Liver (tissue), 9 donors: Measurements from ENCODE around the gene CPED1. TPM values are rescaled to one million over a fixed set of nuclear protein-coding genes. Genes with fewer than 3 reads are reported as not detected.

Source experiments
- DNase-seq: peaks from one replicate; pipeline ENCODE4 v3.0.0-alpha.2; 2017; ENCODE audit warnings: low spot score
- H3K27ac ChIP-seq, 2 donors: one replicate each; pipeline ENCODE4 v1.7.0; 2013; ENCODE audit warnings: inconsistent platforms in 2 of 2, low read length in 2 of 2, control low read depth in 1 of 2, low read depth in 1 of 2, mild to moderate bottlenecking in 1 of 2
- H3K27me3 ChIP-seq, 4 donors: one replicate each; pipeline versions ENCODE4 v1.6.1 to v1.7.0; 2013; ENCODE audit warnings: low read length in 3 of 4, inconsistent platforms in 1 of 4, mild to moderate bottlenecking in 1 of 4, moderate library complexity in 1 of 4; ENCODE audit not compliant: control insufficient read depth in 4 of 4, insufficient read depth in 4 of 4
- H3K36me3 ChIP-seq, 4 donors: one replicate each; pipeline versions ENCODE4 v1.6.1 to v1.7.0; 2013; ENCODE audit warnings: low read length in 3 of 4, mild to moderate bottlenecking in 3 of 4, low read depth in 1 of 4, moderate library complexity in 1 of 4; ENCODE audit not compliant: control insufficient read depth in 4 of 4, insufficient read depth in 3 of 4
- H3K4me1 ChIP-seq, 4 donors: one replicate each; pipeline versions ENCODE4 v1.6.1 to v1.7.0; 2013; ENCODE audit warnings: low read length in 3 of 4, mild to moderate bottlenecking in 3 of 4, moderate library complexity in 1 of 4; ENCODE audit not compliant: control insufficient read depth in 4 of 4, insufficient read depth in 4 of 4
- H3K4me3 ChIP-seq, 3 donors: one replicate each; pipeline versions ENCODE4 v1.6.1 to v1.7.0; 2013; ENCODE audit warnings: low read length in 3 of 3, control low read depth in 1 of 3, low read depth in 1 of 3, mild to moderate bottlenecking in 1 of 3
- H3K9ac ChIP-seq, 2 donors: one replicate each; pipeline ENCODE4 v1.7.0; 2013; ENCODE audit warnings: low read length in 2 of 2, mild to moderate bottlenecking in 2 of 2, moderate library complexity in 2 of 2, control low read depth in 1 of 2, low read depth in 1 of 2
- H3K9me3 ChIP-seq, 4 donors: one replicate each; pipeline versions ENCODE4 v1.6.1 to v1.7.0; 2013; ENCODE audit warnings: low read length in 3 of 4; ENCODE audit not compliant: control insufficient read depth in 4 of 4
- ATF3 ChIP-seq: IDR thresholded peaks from 2 replicates; pipeline ENCODE4 v1.6.1; 2016; ENCODE audit warnings: antibody characterized with exemption
- CTCF ChIP-seq: fragments of 150-350 bp; IDR thresholded peaks from 2 replicates; pipeline ENCODE4 v1.5.1; 2017; ENCODE audit warnings: improper control_type of control experiment, low read depth, low read length; ENCODE audit not compliant: missing input control
- EGR1 ChIP-seq, 2 donors: IDR thresholded peaks; 2 replicates each; pipeline ENCODE4 v1.6.1; 2016 to 2018; ENCODE audit warnings: antibody characterized with exemption in 2 of 2, low read depth in 2 of 2
- FOXA1 ChIP-seq: IDR thresholded peaks from 2 replicates; pipeline ENCODE4 v1.6.1; 2016; ENCODE audit warnings: antibody characterized with exemption
- GABPA ChIP-seq, 2 donors: IDR thresholded peaks in 1 of 2; conservative IDR thresholded peaks in 1 of 2; 2 replicates each; pipeline ENCODE4 v1.6.1; 2016; ENCODE audit warnings: antibody characterized with exemption in 2 of 2, mild to moderate bottlenecking in 1 of 2, moderate library complexity in 1 of 2
- HNF4A ChIP-seq, 2 donors: conservative IDR thresholded peaks; 2 replicates each; pipeline ENCODE4 v1.6.1; 2016; ENCODE audit warnings: antibody characterized with exemption in 2 of 2, mild to moderate bottlenecking in 2 of 2
- HNF4G ChIP-seq: IDR thresholded peaks from 2 replicates; pipeline ENCODE4 v1.6.1; 2016; ENCODE audit warnings: antibody characterized with exemption
- JUND ChIP-seq, 2 donors: IDR thresholded peaks; 2 replicates each; pipeline ENCODE4 v1.6.1; 2016; ENCODE audit warnings: antibody characterized with exemption in 2 of 2
- MAX ChIP-seq: IDR thresholded peaks from 2 replicates; pipeline ENCODE4 v1.6.1; 2016; ENCODE audit warnings: antibody characterized with exemption
- NR2F2 ChIP-seq: IDR thresholded peaks from 2 replicates; pipeline ENCODE4 v1.6.1; 2016; ENCODE audit warnings: antibody characterized with exemption
- RAD21 ChIP-seq, 2 donors: IDR thresholded peaks; 2 replicates each; pipeline ENCODE4 v1.6.1; 2016; ENCODE audit warnings: antibody characterized with exemption in 2 of 2, mild to moderate bottlenecking in 2 of 2
- REST ChIP-seq: IDR thresholded peaks from 2 replicates; pipeline ENCODE4 v1.6.1; 2016; ENCODE audit warnings: antibody characterized with exemption, mild to moderate bottlenecking
- RXRA ChIP-seq, 2 donors: IDR thresholded peaks; 2 replicates each; pipeline ENCODE4 v1.6.1; 2017 to 2018; ENCODE audit warnings: antibody characterized with exemption in 2 of 2, mild to moderate bottlenecking in 1 of 2
- TAF1 ChIP-seq: conservative IDR thresholded peaks from 2 replicates; pipeline ENCODE4 v1.6.1; 2016; ENCODE audit warnings: antibody characterized with exemption, mild to moderate bottlenecking
- YY1 ChIP-seq: IDR thresholded peaks from 2 replicates; pipeline ENCODE4 v1.6.1; 2016; ENCODE audit warnings: antibody characterized with exemption, mild to moderate bottlenecking
- ZBTB33 ChIP-seq: IDR thresholded peaks from 2 replicates; pipeline ENCODE4 v1.6.1; 2016; ENCODE audit warnings: antibody characterized with exemption
- WGBS: extraction: QIAGEN DNeasy Blood & Tissue Kit; methylation state at CpG from one replicate; pipeline ENCODE4 v1.1.7; 2013; 5-methylcytosine and 5-hydroxymethylcytosine counted together
- polyA plus RNA-seq, 2 donors: library from polyadenylated mRNA; stranded (reverse) in 1 of 2; unstranded in 1 of 2; fragments of 200-250 nt in 1 of 2; fragments of >200 nt in 1 of 2; fragmentation: Nextera tagmentation in 1 of 2; extraction: Ambion mirVana in 1 of 2; gene quantifications; one replicate each; pipeline versions ENCODE4 v1.2.1 to v1.2.3, GENCODE V29; 2013 to 2015
- total RNA-seq, 2 donors: library from RNA; depleted of rRNA; stranded (reverse); fragments of >200 nt; gene quantifications; one replicate each; pipeline ENCODE4 v1.2.3, GENCODE V29; 2014
- donor health status: healthy.
- donor health status: healthy.
- donor health status: healthy.
- donor health status: healthy.
- donor health status: healthy.

Gene CPED1
- total and polyA plus RNA-seq, 4 donors: 8.5 to 58.0 (median 14.6) TPM

- no peak for DNase-seq
- no peak overlapping the region for H3K9ac ChIP-seq
- no peaks in the 10 kb centered on the region for H3K9me3 ChIP-seq
- TF ChIP-seq JUND (IDR thresholded peaks at IDR 0.05): no peak
- TF ChIP-seq FOXA1: no peak
- TF ChIP-seq CTCF: no peak
- no peak for TF ChIP-seq GABPA (IDR thresholded peaks at IDR 0.05 in 1 of 2, conservative IDR thresholded peaks at IDR 0.05 in 1 of 2)
- TF ChIP-seq HNF4A (conservative IDR thresholded peaks at IDR 0.05): no peak
- TF ChIP-seq ZBTB33: no peak
- no peak for TF ChIP-seq EGR1 (IDR thresholded peaks at IDR 0.05; ENCODE audit: low read depth in 2 of 2)
- no peak for TF ChIP-seq TAF1
- no peak for TF ChIP-seq MAX
- TF ChIP-seq RXRA (IDR thresholded peaks at IDR 0.05): no peak
- no peak for TF ChIP-seq REST
- no peak for TF ChIP-seq RAD21 (IDR thresholded peaks at IDR 0.05)
- TF ChIP-seq YY1: no peak
- no peak for TF ChIP-seq ATF3
- no peak for TF ChIP-seq NR2F2
- TF ChIP-seq HNF4G: no peak
- H3K27me3 ChIP-seq: no peaks in the 10 kb centered on the region
- no peaks in the 10 kb centered on the region for H3K4me1 ChIP-seq
- peaks cover 0 to 25% (median 16%) of the 10 kb centered on the region in 4 donors for H3K36me3 ChIP-seq
- H3K4me3 ChIP-seq: no peak overlapping the region
- WGBS: 90% methylated on average over 6 of the region's 6 CpGs
- no peak overlapping the region for H3K27ac ChIP-seq
Observed at GRCh38 chr7:121286742-121287734, 298.5 kb downstream of the CPED1 start.
